ENCODE data around the gene CAND2.

DNA sequence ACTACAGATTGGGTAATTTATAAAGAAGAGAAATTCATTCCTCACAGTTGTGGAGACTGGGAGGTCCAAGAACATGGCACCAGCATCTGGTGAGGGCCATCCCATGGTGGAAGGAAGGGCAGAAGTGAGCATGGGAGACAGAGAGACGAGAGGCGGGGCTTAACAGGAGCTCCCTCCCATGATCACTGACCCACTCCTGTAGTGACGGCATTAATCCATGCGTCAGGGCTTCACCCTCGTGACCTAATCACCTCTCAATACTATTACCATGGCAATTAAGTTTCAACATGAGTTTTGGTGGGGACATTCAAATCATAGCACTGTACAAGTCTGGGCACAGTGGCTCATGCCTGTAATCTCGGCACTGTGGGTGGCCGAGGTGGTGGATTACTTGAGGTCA, 27.8 kb downstream of the CAND2 start:
- TF ChIP-seq POLR2AphosphoS5 (IDR thresholded peaks at IDR 0.05; ENCODE audit: low read depth) (no peak), EZH2 (IDR thresholded peaks at IDR 0.05; ENCODE audit: low read depth, unreplicated experiment) (no peak), CREB1 (CRISPR knock-in tag; IDR thresholded peaks at IDR 0.05; ENCODE audit: low read depth) (no peak), NANOG (IDR thresholded peaks at IDR 0.05; ENCODE audit: borderline replicate concordance) (no peak), EZH2phosphoT487 (IDR thresholded peaks at IDR 0.05; ENCODE audit: unreplicated experiment) (no peak), ZNF114 (CRISPR knock-in tag; IDR thresholded peaks at IDR 0.05) (no peak), JUNB (IDR thresholded peaks at IDR 0.05; ENCODE audit: unreplicated experiment) (no peak), ZNF331 (CRISPR knock-in tag; IDR thresholded peaks at IDR 0.05; ENCODE audit: low read depth) (no peak)
- TF ChIP-seq, protein P1, sequence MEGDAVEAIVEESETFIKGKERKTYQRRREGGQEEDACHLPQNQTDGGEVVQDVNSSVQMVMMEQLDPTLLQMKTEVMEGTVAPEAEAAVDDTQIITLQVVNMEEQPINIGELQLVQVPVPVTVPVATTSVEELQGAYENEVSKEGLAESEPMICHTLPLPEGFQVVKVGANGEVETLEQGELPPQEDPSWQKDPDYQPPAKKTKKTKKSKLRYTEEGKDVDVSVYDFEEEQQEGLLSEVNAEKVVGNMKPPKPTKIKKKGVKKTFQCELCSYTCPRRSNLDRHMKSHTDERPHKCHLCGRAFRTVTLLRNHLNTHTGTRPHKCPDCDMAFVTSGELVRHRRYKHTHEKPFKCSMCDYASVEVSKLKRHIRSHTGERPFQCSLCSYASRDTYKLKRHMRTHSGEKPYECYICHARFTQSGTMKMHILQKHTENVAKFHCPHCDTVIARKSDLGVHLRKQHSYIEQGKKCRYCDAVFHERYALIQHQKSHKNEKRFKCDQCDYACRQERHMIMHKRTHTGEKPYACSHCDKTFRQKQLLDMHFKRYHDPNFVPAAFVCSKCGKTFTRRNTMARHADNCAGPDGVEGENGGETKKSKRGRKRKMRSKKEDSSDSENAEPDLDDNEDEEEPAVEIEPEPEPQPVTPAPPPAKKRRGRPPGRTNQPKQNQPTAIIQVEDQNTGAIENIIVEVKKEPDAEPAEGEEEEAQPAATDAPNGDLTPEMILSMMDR (conservative IDR thresholded peaks at IDR 0.05; ENCODE audit: low read depth in 2 of 2) = no peak
- TF ChIP-seq, protein P2, sequence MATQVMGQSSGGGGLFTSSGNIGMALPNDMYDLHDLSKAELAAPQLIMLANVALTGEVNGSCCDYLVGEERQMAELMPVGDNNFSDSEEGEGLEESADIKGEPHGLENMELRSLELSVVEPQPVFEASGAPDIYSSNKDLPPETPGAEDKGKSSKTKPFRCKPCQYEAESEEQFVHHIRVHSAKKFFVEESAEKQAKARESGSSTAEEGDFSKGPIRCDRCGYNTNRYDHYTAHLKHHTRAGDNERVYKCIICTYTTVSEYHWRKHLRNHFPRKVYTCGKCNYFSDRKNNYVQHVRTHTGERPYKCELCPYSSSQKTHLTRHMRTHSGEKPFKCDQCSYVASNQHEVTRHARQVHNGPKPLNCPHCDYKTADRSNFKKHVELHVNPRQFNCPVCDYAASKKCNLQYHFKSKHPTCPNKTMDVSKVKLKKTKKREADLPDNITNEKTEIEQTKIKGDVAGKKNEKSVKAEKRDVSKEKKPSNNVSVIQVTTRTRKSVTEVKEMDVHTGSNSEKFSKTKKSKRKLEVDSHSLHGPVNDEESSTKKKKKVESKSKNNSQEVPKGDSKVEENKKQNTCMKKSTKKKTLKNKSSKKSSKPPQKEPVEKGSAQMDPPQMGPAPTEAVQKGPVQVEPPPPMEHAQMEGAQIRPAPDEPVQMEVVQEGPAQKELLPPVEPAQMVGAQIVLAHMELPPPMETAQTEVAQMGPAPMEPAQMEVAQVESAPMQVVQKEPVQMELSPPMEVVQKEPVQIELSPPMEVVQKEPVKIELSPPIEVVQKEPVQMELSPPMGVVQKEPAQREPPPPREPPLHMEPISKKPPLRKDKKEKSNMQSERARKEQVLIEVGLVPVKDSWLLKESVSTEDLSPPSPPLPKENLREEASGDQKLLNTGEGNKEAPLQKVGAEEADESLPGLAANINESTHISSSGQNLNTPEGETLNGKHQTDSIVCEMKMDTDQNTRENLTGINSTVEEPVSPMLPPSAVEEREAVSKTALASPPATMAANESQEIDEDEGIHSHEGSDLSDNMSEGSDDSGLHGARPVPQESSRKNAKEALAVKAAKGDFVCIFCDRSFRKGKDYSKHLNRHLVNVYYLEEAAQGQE (IDR thresholded peaks at IDR 0.05; ENCODE audit: unreplicated experiment) = no peak
- TF ChIP-seq, protein P3, sequence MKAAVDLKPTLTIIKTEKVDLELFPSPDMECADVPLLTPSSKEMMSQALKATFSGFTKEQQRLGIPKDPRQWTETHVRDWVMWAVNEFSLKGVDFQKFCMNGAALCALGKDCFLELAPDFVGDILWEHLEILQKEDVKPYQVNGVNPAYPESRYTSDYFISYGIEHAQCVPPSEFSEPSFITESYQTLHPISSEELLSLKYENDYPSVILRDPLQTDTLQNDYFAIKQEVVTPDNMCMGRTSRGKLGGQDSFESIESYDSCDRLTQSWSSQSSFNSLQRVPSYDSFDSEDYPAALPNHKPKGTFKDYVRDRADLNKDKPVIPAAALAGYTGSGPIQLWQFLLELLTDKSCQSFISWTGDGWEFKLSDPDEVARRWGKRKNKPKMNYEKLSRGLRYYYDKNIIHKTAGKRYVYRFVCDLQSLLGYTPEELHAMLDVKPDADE (IDR thresholded peaks at IDR 0.05) = no peak
- TF ChIP-seq, protein P4, sequence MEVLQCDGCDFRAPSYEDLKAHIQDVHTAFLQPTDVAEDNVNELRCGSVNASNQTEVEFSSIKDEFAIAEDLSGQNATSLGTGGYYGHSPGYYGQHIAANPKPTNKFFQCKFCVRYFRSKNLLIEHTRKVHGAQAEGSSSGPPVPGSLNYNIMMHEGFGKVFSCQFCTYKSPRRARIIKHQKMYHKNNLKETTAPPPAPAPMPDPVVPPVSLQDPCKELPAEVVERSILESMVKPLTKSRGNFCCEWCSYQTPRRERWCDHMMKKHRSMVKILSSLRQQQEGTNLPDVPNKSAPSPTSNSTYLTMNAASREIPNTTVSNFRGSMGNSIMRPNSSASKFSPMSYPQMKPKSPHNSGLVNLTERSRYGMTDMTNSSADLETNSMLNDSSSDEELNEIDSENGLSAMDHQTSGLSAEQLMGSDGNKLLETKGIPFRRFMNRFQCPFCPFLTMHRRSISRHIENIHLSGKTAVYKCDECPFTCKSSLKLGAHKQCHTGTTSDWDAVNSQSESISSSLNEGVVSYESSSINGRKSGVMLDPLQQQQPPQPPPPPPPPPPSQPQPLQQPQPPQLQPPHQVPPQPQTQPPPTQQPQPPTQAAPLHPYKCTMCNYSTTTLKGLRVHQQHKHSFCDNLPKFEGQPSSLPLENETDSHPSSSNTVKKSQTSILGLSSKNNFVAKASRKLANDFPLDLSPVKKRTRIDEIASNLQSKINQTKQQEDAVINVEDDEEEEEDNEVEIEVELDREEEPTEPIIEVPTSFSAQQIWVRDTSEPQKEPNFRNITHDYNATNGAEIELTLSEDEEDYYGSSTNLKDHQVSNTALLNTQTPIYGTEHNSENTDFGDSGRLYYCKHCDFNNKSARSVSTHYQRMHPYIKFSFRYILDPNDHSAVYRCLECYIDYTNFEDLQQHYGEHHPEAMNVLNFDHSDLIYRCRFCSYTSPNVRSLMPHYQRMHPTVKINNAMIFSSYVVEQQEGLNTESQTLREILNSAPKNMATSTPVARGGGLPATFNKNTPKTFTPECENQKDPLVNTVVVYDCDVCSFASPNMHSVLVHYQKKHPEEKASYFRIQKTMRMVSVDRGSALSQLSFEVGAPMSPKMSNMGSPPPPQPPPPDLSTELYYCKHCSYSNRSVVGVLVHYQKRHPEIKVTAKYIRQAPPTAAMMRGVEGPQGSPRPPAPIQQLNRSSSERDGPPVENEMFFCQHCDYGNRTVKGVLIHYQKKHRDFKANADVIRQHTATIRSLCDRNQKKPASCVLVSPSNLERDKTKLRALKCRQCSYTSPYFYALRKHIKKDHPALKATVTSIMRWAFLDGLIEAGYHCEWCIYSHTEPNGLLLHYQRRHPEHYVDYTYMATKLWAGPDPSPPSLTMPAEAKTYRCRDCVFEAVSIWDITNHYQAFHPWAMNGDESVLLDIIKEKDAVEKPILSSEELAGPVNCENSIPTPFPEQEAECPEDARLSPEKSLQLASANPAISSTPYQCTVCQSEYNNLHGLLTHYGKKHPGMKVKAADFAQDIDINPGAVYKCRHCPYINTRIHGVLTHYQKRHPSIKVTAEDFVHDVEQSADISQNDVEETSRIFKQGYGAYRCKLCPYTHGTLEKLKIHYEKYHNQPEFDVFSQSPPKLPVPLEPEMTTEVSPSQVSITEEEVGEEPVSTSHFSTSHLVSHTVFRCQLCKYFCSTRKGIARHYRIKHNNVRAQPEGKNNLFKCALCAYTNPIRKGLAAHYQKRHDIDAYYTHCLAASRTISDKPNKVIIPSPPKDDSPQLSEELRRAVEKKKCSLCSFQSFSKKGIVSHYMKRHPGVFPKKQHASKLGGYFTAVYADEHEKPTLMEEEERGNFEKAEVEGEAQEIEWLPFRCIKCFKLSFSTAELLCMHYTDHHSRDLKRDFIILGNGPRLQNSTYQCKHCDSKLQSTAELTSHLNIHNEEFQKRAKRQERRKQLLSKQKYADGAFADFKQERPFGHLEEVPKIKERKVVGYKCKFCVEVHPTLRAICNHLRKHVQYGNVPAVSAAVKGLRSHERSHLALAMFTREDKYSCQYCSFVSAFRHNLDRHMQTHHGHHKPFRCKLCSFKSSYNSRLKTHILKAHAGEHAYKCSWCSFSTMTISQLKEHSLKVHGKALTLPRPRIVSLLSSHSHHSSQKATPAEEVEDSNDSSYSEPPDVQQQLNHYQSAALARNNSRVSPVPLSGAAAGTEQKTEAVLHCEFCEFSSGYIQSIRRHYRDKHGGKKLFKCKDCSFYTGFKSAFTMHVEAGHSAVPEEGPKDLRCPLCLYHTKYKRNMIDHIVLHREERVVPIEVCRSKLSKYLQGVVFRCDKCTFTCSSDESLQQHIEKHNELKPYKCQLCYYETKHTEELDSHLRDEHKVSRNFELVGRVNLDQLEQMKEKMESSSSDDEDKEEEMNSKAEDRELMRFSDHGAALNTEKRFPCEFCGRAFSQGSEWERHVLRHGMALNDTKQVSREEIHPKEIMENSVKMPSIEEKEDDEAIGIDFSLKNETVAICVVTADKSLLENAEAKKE (CRISPR knock-in tag; IDR thresholded peaks at IDR 0.05) = no peak
